Measurements from ENCODE around the gene TBCK.

The TBCK gene

DNA sequence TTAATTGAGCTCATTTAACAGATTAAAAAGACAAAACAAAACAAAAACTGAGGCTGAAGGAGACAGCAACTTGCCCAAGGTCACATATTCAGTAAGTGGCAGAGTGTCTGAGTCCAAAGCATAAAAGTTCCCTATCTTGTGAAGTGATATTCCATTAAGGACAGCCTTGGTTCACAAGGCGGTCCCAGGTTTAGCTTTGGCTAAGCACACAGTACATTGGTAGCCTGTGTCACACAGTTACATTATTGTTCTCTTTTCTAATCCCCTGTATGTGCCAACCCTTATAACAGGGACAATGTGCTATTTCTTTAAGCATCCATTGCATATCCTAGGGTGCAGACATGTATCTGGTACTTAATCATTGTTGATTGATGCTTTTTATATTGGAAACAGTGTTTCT lies 280.8 kb downstream of the TBCK start:
- no peak for DNase-seq

DNA sequence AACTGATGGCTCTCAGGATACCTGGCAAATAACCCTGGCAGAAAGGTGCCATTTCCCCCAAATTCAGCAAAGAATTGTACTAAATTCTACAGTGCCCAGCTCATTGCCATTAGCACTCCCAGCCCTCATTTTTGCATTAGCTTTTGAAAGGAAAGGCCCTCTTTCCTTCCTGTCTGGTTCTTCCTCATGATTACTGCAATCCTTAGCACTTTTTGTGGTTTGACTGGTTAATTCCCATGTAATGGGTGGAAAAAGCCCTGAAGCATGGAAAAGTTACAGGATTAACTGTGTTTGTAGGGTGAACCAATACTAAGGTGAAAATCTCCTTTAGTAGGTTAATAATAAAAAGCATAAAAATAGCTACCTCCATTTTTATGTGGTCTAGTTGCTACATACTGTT lies 281.3 kb downstream of the TBCK start:
- DNase-seq = no peak

DNA sequence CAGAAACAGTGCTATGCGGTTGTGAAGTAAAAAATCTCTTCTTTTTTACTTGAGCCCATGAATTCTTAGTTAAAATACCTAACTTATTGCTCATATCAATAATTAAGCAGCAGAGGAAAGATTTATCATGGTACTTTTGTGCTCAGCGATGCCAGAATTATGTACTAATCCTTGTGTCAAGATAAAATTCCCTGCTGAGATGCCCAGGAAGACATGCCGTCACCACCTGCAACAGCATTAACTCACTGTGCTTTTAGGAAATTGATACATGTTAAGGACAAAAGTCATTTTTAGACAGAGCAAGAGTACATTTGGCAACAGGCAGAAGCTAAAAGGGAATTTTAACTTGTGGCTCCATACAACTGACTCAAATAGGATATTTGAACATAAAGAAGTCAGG lies 281.8 kb downstream of the TBCK start:
- DNase-seq = peak; percentile 3

DNA sequence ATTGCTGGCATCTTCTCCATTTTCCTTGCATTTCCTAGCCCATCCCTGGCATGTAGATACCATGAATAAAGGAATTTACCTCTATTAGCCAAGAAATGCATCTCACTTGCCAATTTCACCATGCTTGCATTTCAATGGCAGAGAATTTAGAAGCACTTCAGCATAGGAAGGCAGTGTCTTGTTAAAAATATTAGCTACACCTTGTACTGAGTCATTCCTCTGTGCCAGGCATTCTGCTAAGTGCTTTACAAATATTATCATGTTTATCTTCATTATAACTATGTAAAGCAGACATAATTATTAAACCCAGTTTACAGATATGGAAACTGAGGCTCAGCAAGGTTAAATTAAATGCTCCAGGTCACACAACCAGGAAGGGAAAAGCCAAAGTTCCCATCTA lies 282.5 kb downstream of the TBCK start:
- DNase-seq = no peak

DNA sequence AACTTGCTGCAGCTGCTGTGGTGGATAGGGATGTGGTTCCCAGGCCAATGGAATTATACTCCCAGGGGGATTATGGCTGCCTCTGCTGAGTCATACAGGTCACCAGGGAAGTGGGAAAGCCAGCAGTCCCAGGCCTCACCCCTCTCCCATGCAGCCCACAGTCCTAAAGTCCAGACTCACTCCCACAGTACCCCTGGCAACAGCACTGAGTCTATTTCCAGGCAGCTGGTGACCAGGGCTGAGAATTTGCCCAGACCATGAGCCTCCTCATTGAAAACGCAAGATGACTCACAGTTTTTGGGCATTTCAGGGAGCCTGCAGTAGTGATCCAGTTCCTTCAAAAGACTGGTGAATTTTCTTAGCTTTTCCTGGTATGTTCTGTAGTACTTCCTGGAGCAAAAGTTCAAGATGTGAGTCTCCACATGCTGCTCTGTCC lies 283.1 kb downstream of the TBCK start:
- DNase-seq = no peak

DNA sequence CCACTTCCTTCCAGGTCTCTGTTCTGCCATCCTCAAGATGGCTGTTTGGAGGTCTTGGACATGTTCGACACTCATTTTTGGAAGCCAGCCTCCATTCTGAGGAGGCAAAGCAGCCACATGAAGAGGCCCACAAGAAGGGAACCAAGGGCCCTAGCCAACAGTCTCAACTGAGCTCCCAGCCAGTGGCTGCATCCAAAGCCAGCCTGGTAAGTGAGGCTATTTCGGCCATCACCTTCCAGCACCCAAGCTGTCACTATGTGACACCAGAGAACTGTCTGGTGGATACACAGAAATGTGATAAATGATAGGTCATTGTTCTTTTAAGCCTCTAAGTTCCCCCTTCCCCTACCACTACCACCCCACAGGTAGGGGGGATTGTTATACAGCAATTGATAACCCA lies 293.6 kb downstream of the TBCK start:
- DNase-seq = no peak

DNA sequence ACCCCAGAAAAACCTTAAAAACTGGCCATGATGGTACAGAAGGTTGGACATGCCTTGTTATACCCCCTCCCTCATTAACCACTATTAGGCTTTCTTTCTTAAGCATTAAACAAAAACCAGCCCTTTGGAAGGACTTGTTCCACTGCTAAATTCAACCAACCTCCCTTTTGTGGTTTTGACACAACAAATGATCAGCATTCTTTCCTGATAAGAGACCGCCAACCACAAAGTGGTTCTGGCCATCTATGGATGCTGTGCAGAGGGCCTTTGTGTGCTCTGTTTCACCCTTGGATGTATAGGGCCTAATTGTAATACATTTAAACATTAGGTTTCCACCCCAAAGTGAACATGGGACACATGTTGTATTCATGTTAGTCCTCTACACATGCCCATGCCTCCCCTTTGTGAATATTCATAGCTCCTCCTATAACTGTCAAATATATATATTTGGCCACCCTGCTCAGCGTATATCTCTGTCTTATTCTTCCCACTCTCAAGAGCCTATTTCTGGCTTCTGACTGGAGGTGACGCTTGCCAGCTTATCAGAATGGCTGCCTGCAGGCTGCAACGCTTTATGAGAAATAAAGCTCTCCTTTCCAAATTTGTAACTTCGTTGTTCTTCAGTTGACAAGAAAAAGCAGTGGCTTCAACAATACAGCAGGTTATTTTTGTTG lies 294.1 kb downstream of the TBCK start:
- no peak for DNase-seq

DNA sequence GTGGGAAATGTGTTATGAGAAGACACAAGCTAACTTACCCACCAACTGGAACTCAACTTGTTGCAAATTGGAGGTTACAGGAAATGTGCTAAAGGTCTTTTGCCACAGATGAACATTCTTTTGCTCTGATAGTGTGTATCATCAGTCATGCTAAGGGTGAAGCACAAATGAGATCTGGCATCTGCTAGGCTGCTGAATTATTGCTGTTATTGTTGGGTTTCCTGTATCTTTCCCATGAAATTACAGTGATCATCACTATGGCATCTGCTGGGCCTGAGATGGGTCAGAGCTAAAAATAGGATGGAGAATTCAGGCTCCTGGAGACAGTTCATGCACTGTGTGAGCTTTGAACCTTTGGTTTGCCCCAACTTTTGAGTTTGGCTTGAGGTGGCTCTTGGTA lies 296.2 kb downstream of the TBCK start:
- no peak for DNase-seq

DNA sequence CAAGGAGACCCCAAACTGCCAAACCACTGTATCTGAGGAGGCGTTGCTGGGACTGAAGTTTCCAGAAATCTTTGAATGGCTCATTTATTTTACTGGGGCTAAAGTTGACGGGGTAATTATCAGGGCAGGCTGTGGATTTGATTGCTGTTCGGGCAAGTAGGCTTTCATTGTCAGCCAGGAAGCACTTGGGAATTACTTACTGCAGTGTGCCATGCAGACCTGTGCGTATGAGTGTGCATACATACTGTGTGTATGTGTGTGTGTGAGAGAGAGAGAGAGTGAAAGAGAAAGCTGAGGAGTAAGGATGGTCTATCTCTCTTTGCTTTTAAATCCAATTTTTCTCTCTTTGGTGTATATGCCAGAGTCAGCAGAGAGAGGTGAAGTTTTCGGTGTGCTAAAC lies 298.0 kb downstream of the TBCK start:
- DNase-seq = no peak

DNA sequence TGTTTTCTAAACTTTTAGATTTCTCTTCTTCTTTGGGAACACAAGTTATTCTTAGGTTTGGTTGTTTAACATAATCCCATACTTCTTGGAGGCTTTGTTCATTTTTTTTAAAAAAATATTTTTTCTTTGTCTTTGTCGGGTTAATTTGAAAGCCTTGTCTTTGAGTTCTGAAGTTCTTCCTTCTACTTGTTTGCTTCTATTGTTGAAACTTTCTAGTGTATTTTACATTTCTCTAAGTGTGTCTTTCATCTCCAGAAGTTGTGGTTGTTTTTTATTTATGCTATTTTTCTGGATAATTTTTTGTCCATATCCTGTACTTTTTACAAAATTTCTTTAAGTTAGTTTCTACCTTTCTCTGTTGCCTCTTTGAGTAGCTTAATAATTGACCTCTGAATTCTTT lies 304.6 kb downstream of the TBCK start:
- no peak for DNase-seq

DNA sequence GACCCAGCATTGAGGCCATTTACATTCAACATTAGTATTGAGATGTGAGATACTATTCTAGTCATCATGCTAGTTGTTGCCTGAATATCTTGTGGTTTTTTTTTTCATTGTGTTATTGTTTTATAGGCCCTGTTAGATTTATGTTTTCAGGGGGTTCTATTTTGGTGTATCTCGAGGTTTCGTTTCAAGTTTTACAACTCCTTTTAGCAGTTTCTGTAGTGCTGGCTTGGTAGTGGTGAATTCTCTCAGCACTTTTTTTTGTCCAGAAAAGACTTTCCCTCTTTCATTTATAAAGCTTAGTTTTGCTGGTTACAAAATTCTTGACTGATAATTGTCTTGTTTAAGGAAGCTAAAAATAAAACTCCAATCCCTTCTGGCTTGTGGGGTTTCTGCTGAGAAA lies 305.2 kb downstream of the TBCK start:
- no peak for DNase-seq

DNA sequence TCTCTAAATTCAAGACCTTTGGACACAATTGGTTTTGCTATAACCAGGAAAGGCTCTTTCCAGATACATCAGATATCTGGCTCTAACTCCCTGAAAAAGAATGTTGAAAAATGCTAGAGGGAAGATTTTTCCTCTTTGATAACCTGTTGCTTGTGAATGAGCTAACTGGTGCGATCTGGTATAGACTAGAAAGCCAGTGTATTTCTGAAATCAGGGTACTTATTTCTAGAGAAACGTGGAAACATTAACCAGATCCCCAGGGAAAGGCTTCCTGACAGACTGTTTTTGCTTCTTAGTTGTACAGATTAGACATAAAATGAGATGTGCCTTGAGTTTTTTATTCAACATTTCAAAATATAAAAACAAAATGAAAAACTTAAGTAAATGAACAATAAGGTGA lies 313.0 kb downstream of the TBCK start:
- no peak for DNase-seq

DNA sequence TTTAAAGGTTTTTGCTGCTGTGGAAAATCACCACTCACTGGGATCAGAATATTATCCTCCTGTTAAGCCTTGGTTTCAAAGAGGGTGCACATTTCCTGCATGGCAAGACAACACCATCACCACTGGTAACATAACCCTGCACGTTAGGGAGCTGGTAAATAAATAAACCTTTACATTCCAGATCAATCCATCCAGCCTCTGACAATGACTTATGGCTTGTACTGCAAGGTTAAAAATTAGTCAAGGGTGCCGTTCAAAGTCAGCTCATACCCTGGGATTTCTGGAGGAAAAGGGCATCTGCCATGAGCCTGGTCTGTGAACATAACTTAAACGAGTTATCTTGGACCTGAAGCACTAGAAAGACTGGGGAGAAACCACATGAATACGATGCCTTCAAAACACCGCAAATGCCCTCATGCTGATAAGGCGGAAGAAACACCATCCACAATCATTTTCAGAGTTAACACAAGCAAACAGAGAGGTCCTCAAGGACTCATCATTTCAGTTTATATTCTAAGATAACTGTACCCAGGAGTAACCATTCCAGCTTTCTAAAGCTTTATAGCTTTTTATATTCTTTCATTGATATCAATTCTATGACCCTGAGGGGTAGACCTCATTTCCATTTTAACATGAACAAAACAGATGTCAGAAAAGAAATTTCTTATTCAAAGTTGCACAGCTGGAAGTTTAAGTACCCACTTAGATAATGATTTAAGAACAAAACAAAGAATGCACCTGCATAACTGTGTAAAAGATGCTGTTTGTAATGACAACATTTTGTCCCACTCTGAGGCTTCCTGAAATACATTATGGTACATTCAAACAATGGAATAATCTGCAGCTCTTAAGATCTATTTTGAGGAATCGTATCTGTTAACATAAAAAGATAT lies 317.6 kb downstream of the TBCK start:
- DNase-seq = peak; percentile 33

DNA sequence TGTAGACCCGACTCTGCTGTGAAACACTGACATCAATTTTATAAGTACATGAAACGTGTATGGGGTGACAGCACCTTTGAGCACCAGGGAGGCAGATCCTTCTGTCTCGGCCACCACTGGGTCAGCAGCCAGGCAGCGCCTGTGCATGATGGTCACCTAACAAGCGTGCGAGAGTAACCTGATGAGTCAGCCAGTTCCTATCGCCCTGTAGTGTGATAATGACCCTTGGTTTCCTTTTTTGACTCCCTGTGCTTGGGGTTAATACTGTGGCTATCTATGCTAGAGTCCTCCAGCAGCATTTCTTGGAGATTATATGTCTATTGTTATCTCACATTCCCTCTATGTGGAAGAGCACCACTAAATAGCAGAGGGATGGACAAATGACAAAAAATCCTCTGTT lies 319.2 kb downstream of the TBCK start:
- DNase-seq = no peak

DNA sequence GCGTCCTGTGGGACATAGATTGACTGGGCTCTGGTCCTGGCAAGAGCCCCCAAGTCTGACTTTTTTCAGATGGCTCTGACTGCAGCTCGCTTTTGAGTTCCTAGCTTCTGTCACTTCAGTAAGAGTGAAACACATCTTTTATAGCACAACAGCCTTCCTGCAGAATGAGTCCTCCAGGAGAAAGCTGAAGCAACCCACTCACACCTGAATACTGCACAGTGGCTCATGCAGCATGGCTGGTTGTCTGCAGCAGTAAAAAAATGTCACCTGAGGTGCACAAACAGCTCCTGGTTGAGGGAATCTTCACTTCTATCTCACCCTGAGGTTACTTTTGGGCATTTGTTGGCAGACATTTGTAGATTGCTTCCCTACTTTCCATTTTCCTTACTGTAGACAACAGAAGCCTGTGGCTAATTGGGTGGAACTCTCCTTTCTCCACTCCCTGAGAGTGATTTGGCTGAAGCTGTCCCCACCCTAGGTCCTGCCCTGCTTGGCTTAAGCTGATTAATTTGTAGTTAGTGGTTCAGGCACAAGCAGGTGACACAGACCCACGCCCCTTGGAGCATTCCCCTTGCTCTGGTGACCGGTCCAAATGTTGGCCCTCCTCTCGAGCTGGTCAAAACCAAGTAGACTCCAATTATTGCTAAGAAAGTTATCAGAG lies 321.0 kb downstream of the TBCK start:
- no peak for DNase-seq

DNA sequence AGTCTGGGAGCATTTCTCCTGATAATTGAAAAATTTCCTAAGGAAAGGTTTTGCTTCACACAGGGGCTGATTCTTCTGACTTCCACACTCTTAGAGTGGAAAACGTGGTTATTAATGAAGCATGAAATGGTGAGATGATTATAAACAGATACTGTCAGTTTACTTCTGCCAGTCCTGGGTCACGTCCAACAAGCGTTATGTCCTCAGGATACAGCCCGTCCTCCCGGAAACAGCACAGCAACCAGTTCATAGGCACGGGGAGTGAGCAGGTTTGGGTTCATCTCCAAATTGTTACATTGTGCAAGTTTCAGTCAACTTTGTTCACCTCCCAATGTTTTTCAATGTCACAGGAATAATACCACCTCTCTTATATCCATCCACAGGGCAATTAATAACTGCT lies 321.9 kb downstream of the TBCK start:
- no peak for DNase-seq

DNA sequence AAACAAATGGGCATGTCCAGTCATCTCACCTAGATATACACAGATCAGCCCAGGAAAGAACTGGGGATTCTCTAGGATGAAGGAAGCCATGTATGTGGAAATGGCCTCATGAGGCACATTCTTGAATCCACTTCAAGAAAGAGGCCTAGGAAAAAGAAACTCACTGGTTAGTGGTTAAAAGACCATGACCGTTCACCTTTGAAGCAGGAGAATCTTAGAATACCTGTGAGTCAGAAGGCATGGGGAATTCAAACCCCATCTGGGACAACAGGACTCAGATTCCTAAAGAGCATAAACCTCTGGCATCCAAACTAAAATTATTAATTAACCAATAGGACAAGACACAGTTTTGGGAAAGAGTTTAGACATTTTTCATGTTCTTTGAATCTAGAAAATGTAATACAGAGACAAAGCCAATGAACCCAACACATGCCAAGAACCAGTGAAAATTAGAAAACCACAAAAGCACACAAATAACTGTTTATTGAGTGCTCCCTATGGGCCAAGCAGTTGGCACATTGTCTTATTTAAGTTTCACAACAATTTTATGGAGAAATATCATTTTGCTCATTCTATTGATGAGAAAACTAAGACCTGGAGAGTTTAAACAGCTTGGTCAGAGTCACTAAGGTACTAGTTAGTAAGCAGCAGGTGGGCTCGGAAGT lies 323.2 kb downstream of the TBCK start:
- DNase-seq = no peak

DNA sequence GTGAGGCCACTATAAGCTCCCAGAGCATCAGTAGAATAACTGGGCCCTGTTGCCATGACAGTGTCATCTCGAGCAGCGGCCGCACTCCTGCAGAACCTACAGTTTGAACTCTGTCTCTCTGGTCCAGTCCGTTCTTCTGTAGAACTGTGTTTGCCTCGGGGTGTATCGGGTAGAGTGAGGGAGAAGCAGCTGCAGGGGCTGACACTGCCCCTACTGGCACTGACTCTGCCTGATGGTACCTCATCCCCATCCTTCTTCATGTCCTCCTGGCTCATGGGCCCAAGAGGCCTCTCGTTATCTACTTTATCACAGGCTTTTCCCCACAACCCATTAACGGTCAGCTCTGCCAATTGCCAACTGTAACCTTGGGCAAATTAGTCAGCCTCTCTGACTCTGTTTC lies 324.3 kb downstream of the TBCK start:
- DNase-seq = no peak

Measured in NCI-H146 (cell line).